Measurements from ENCODE around the gene CD101.

The CD101 gene

GRCh38 chr1:117014209-117014608 is 12.6 kb downstream of the CD101 start:
- DNase-seq: no peak
- TF ChIP-seq POLR2A (IDR thresholded peaks at IDR 0.05; ENCODE audit: low read length): no peak
- no peak for TF ChIP-seq GATA1 (IDR thresholded peaks at IDR 0.05; ENCODE audit: low read depth, low read length)

DNA sequence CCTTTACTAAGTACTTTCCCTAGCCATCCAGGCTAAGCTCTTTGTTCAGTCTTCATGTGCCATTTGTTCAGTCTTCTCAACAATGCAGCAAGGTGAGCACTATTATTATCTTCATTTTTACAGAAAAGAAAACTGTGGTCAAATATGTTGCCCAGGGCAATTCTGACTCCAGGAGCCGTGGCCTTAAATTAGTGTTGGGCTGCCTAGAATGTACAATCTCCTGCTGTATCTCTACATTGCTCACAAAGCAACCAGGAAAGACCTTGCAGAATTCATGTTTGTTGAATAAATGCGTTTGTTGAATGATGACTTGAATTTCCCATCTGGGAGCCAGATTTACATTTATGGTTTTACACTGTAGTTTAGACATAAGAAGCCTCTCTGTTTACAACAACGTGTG is 14.2 kb downstream of the CD101 start:
- no peak for TF ChIP-seq POLR2A (IDR thresholded peaks at IDR 0.05; ENCODE audit: low read length)
- no peak for TF ChIP-seq GATA1 (IDR thresholded peaks at IDR 0.05; ENCODE audit: low read depth, low read length)
- DNase-seq: no peak

DNA sequence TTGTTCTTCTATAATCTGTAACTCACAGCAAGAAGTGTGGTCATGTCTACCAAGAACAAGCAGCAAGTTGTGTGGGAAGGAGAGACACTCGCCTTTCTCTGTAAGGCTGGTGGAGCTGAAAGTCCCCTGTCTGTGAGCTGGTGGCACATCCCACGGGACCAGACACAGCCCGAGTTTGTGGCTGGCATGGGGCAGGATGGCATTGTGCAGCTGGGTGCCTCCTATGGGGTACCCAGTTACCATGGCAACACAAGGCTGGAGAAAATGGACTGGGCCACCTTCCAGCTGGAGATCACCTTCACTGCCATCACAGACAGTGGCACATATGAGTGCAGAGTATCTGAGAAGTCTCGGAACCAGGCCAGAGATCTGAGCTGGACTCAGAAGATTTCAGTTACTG is 15.5 kb downstream of the CD101 start:
- DNase-seq: no peak
- no peak for TF ChIP-seq GATA1 (IDR thresholded peaks at IDR 0.05; ENCODE audit: low read depth, low read length)
- no peak for TF ChIP-seq POLR2A (IDR thresholded peaks at IDR 0.05; ENCODE audit: low read length)

DNA sequence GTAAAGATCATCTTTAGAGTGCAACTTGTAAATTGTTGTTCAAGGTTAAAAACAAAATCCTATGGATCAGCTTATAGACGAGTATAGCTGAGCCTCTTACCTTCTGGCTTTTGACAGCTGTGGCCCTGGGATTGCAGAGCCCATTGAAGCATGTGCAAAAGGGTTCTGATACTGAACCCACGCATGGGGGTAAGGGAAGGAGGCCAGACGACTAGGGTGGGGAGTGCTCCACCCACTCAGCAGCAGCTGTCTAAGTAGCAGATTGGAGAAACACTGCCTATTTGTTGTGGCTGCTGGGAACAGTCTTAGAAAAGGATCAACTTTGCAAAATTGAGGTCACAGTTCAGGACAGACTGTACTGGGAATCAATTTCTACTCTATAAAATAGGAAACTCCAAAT is 16.1 kb downstream of the CD101 start:
- no peak for DNase-seq
- TF ChIP-seq POLR2A (IDR thresholded peaks at IDR 0.05; ENCODE audit: low read length) (no peak), GATA1 (IDR thresholded peaks at IDR 0.05; ENCODE audit: low read depth, low read length) (no peak)

GRCh38 chr1:117020526-117021156 is 19.1 kb downstream of the CD101 start:
- TF ChIP-seq POLR2A (IDR thresholded peaks at IDR 0.05; ENCODE audit: low read length) (no peak), GATA1 (IDR thresholded peaks at IDR 0.05; ENCODE audit: low read depth, low read length) (no peak)
- DNase-seq: no peak

- TF ChIP-seq POLR2A (IDR thresholded peaks at IDR 0.05; ENCODE audit: low read length) (no peak), GATA1 (IDR thresholded peaks at IDR 0.05; ENCODE audit: low read depth, low read length) (no peak)
- DNase-seq: no peak
These were observed 20.6 kb downstream of the CD101 start for GRCh38 chr1:117022114-117022513.

GRCh38 chr1:117025568-117025967 is 24.0 kb downstream of the CD101 start:
- TF ChIP-seq POLR2A (IDR thresholded peaks at IDR 0.05; ENCODE audit: low read length): no peak
- no peak for TF ChIP-seq GATA1 (IDR thresholded peaks at IDR 0.05; ENCODE audit: low read depth, low read length)
- DNase-seq: no peak

DNA sequence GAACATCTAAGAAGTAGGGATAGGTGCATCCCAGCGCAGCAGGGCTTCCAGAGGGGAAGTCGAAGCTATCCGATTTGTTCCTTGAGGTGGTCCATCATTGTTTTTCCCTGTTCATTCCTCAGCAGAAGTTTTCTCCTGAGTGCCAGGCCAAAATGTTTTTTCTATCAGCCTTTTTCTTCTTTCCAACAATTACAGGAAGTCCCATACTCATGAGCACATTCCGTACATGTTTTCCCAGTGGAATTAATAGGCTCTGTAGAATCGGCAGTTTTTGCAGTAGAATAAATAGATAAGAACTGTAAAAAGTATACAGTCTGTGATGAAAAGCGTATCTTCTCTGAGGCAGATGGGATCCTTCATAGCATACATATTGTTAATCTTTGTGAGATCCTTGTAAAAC is 24.8 kb downstream of the CD101 start:
- no peak for DNase-seq
- TF ChIP-seq POLR2A (IDR thresholded peaks at IDR 0.05; ENCODE audit: low read length) (no peak), GATA1 (IDR thresholded peaks at IDR 0.05; ENCODE audit: low read depth, low read length) (no peak)

GRCh38 chr1:117029685-117030084 is 28.1 kb downstream of the CD101 start:
- DNase-seq: no peak
- TF ChIP-seq GATA1 (IDR thresholded peaks at IDR 0.05; ENCODE audit: low read depth, low read length) (no peak), POLR2A (IDR thresholded peaks at IDR 0.05; ENCODE audit: low read length) (no peak)

DNA sequence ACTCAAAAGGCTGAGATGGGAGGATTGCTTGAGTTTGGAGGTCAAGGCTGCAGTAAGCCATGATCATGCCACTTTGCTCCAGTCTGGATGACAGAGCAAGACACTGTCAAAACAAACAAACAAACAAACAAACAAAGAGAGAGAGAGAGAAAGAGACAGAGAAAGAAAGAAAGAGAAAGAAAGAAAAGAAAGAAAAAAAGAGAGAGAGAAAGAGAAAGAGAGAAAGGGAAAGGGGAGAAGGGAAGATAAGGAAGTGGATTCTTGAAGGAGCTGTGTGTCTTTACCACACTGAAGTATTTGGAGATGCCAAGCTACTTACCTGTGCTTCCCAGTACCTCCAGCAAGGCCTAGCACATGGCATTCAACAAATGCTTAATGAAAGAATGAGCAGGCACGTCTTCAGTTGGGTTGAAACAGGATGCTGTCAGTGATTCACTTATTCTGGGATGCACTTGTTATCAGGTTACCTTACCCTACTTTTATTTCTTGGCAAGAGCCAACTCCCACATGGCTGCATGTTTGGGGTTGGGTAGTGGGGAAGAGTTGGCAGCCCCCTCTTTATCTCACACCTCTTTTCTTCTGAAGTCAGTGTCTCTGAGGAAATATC is 28.8 kb downstream of the CD101 start:
- no peak for DNase-seq
- TF ChIP-seq POLR2A (IDR thresholded peaks at IDR 0.05; ENCODE audit: low read length): no peak
- TF ChIP-seq GATA1 (IDR thresholded peaks at IDR 0.05; ENCODE audit: low read depth, low read length): no peak

DNA sequence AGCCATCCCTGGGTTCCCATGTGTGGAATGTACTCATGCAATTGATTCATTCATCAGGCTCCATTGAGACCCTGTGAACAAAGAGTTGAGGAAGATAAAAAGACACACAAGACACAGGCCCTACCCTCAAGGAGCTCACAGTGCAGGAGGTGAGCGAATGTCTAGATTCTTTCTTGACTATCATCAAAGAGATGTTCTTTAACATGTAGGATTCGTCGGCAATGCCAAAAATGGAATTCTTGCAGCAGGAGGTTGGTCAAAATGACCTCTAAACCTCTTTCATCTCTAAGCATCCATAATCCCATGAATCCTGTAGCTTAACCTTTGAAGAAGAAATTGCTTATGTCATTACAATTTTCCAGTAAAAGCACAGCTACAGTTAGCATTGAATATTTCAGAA is 30.7 kb downstream of the CD101 start:
- DNase-seq: no peak
- TF ChIP-seq POLR2A (IDR thresholded peaks at IDR 0.05; ENCODE audit: low read length): no peak
- no peak for TF ChIP-seq GATA1 (IDR thresholded peaks at IDR 0.05; ENCODE audit: low read depth, low read length)

DNA sequence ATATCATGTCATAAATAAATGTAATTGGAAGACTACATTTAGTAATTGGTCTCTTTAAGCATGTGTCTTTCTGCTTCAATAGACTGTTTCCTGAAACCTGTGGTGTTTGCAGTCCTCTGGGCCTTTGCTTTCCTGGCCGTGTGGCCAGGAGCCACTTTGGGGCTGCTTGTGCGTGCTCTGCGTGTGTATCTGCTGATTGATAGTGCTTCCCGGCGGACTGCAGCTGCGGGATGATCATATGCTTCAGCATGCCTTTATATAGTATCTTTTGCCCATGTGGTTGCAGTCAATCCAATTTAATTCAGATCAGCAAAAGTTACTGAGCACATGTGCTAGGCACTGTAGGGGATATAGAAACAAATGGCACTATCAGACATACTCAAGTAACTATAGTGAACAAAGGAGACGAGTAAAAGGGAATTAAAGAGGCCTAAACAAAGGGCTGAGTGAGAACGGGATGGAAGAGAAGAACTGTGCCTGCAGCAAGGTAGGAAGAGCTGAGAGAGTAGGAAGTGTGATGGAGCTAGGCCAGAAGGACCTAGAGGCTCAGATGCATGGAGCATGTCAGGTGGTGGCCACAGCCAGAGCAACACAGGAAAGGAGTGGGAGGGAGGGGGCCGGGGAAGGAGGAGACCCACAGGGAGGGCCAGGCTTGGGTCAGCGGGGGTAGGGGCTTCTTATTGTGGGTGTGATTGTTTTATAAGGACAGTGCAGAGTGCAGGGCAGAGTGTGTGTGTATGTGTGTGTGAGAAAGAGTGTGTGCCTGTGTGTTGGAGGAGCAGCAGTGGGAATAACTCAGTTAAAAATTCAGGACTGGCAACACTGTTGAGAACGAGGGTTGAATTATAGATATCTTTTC is 31.4 kb downstream of the CD101 start:
- no peak for TF ChIP-seq GATA1 (IDR thresholded peaks at IDR 0.05; ENCODE audit: low read depth, low read length)
- TF ChIP-seq POLR2A (IDR thresholded peaks at IDR 0.05; ENCODE audit: low read length): no peak
- DNase-seq: no peak

- TF ChIP-seq POLR2A (IDR thresholded peaks at IDR 0.05; ENCODE audit: low read length): no peak
- no peak for TF ChIP-seq GATA1 (IDR thresholded peaks at IDR 0.05; ENCODE audit: low read depth, low read length)
- DNase-seq: no peak
These were observed 32.2 kb downstream of the CD101 start for GRCh38 chr1:117033772-117034171.

- no peak for TF ChIP-seq POLR2A (IDR thresholded peaks at IDR 0.05; ENCODE audit: low read length)
- TF ChIP-seq GATA1 (IDR thresholded peaks at IDR 0.05; ENCODE audit: low read depth, low read length): no peak
- DNase-seq: no peak
These were observed 33.3 kb downstream of the CD101 start for GRCh38 chr1:117034791-117035290.
